WERI-Rb-1 (cell line): ENCODE data around the gene FCRLA.

Source experiments
- DNase-seq: peaks from one replicate; pipeline ENCODE4 v3.0.0-alpha.2; 2020
- H3K27ac ChIP-seq: fragments of 250-450 bp; sonication (Bioruptor Pico); 2 replicates; pipeline ENCODE4 v1.5.1; 2020; ENCODE audit warnings: mild to moderate bottlenecking, moderate library complexity
- H3K27me3 ChIP-seq: fragments of 250-450 bp; sonication (Bioruptor Pico); 2 replicates; pipeline ENCODE4 v1.5.1; 2021; ENCODE audit warnings: mild to moderate bottlenecking, low read depth, moderate library complexity; ENCODE audit not compliant: insufficient read depth, severe bottlenecking
- H3K36me3 ChIP-seq: fragments of 250-450 bp; sonication (Bioruptor Pico); 2 replicates; pipeline ENCODE4 v1.5.1; 2020; ENCODE audit warnings: mild to moderate bottlenecking, moderate library complexity
- H3K4me3 ChIP-seq: 2 replicates; pipeline ENCODE4 v1.5.1; 2011; ENCODE audit warnings: low read depth, mild to moderate bottlenecking, control low read depth, low read length
- H3K9me3 ChIP-seq: fragments of 250-450 bp; sonication (Bioruptor Pico); 2 replicates; pipeline ENCODE4 v1.5.1; 2021; ENCODE audit warnings: mild to moderate bottlenecking, moderate library complexity; ENCODE audit not compliant: severe bottlenecking
- TF ChIP-seq, protein P1 (sequence below): IDR thresholded peaks from 2 replicates; pipeline ENCODE4 v1.5.1; 2011; ENCODE audit warnings: low read depth, mild to moderate bottlenecking, control low read depth, inconsistent platforms, low read length

FCRLA gene

GRCh38 chr1:161702250-161702649 lies 4.8 kb upstream of the FCRLA start:
- H3K27ac ChIP-seq: no peak overlapping the region
- TF ChIP-seq, protein P1, sequence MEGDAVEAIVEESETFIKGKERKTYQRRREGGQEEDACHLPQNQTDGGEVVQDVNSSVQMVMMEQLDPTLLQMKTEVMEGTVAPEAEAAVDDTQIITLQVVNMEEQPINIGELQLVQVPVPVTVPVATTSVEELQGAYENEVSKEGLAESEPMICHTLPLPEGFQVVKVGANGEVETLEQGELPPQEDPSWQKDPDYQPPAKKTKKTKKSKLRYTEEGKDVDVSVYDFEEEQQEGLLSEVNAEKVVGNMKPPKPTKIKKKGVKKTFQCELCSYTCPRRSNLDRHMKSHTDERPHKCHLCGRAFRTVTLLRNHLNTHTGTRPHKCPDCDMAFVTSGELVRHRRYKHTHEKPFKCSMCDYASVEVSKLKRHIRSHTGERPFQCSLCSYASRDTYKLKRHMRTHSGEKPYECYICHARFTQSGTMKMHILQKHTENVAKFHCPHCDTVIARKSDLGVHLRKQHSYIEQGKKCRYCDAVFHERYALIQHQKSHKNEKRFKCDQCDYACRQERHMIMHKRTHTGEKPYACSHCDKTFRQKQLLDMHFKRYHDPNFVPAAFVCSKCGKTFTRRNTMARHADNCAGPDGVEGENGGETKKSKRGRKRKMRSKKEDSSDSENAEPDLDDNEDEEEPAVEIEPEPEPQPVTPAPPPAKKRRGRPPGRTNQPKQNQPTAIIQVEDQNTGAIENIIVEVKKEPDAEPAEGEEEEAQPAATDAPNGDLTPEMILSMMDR: no peak
- H3K9me3 ChIP-seq: peaks cover 2% of the 10 kb centered on the region
- no peaks in the 10 kb centered on the region for H3K36me3 ChIP-seq
- no peak overlapping the region for H3K4me3 ChIP-seq
- H3K27me3 ChIP-seq: peaks cover 92% of the 10 kb centered on the region
- no peak for DNase-seq

DNA sequence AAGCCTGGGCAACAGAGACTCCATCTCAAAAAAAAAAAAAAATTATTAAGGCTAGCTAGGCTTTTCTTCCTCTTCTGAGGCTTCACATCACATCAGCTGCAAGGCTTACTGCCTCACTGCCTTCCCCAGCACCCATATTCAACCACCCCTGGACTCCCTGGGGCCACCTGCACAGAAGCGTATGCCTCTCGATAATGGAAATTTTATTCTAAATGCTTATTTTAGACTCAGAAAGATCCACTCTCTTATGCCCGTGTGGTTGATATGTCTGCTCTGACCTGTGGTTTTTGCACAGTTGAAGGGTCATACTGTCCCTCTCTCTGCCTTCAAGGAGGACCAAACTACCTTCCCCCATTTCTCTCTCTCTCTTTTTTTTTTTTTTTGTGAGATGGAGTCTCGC lies 1.5 kb upstream of the FCRLA start:
- no peak for DNase-seq
- no peak overlapping the region for H3K4me3 ChIP-seq
- TF ChIP-seq, protein P1: no peak
- H3K27me3 ChIP-seq: peaks cover 94% of the 10 kb centered on the region
- H3K27ac ChIP-seq: no peak overlapping the region
- H3K9me3 ChIP-seq: peaks cover 2% of the 10 kb centered on the region
- no peaks in the 10 kb centered on the region for H3K36me3 ChIP-seq

DNA sequence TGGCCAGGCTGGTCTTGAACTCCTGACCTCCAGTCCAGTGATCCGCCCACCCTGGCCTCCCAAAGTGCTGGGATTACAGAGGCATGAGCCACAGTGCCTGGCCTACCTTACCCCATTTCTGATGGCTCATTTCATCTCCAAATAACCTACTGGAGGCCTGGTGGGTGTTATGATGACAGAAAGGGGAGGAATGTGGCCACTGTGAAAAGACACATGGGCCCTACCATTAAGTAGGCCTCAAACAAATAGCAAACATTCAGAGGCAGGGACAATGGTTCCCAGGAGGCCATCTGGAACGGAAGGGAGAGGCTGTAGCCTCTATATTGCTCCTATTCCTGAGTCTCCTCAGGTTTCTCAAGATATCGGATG lies 932 bp upstream of the FCRLA start:
- Histone ChIP-seq H3K9me3 (no peaks in the 10 kb centered on the region), H3K27me3 (peaks cover 94% of the 10 kb centered on the region), H3K27ac (no peak overlapping the region), H3K4me3 (no peak overlapping the region), H3K36me3 (no peaks in the 10 kb centered on the region)
- no peak for DNase-seq
- TF ChIP-seq, protein P1: no peak

DNA sequence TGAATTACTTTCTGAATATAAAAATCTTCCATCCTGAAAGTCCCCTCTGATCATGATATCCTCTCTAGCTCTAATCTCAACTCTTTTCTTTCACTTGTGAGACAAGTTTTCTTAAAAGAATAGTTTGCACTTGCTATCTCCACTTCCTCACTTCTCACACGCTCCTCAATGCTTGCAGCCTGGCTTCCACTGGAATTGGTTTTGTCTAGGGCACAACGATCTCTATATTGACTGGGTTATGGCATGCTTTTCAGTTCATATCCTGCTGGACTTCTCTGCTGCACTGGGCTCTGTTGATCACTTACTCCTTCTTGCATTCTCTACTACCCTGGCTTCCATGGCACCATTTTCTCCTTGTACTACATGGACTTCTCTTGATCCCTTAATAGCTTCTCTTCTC lies 474 bp downstream of the FCRLA start:
- Histone ChIP-seq H3K27me3 (peaks cover 97% of the 10 kb centered on the region), H3K27ac (no peak overlapping the region), H3K9me3 (no peaks in the 10 kb centered on the region), H3K36me3 (no peaks in the 10 kb centered on the region), H3K4me3 (no peak overlapping the region)
- TF ChIP-seq, protein P1: no peak
- no peak for DNase-seq

DNA sequence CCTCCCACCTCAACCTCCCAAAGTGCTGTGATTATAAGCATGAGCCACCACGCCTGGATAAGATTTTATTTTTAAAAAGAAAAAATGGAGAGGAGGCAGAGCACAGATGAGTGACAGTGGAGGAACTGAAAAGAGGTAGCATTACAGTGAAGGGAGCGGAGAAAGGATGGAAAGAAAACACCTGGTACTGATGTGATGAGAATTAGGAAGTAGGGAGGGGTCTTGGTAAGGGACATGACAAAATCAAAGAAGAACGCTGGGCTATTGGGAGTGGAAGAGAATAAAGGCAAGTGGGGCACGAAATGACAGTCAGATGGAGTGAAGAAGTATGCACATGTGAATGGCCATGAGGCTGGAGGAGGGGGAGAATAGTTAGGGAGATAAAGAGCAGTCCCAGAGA lies 2.3 kb downstream of the FCRLA start:
- no peak overlapping the region for H3K4me3 ChIP-seq

GRCh38 chr1:161710560-161710959 lies 3.5 kb downstream of the FCRLA start:
- TF ChIP-seq, protein P1: no peak
- H3K9me3 ChIP-seq: peaks cover 6% of the 10 kb centered on the region
- peaks cover 100% of the 10 kb centered on the region for H3K27me3 ChIP-seq
- H3K4me3 ChIP-seq: no peak overlapping the region
- H3K27ac ChIP-seq: no peak overlapping the region
- DNase-seq: no peak
- no peaks in the 10 kb centered on the region for H3K36me3 ChIP-seq

More for the DNA sequence above, 2.3 kb downstream of the FCRLA start:
- Histone ChIP-seq H3K9me3 (peaks cover 6% of the 10 kb centered on the region), H3K27me3 (peaks cover 100% of the 10 kb centered on the region), H3K27ac (no peak overlapping the region), H3K36me3 (no peaks in the 10 kb centered on the region)
- TF ChIP-seq, protein P1: no peak
- no peak for DNase-seq
